GM23248 (cell line): ENCODE measurements around the gene JMY. TPM values are rescaled to one million over a fixed set of nuclear protein-coding genes. Genes with fewer than 3 reads are reported as not detected.

Experiments
- DNase-seq: peaks from one replicate; pipeline ENCODE4 v3.0.0-alpha.2; 2015
- H2AFZ ChIP-seq: fragments of 200-600 bp; sonication (generic); 2 replicates; pipeline ENCODE4 v1.6.1; 2016; ENCODE audit warnings: antibody characterized with exemption
- H3F3A ChIP-seq: fragments of 200-600 bp; sonication (generic); 2 replicates; pipeline ENCODE4 v1.6.1; 2016; ENCODE audit warnings: mild to moderate bottlenecking, antibody characterized with exemption, mixed run types; ENCODE audit not compliant: insufficient read depth
- H3K27ac ChIP-seq: fragments of 200-600 bp; sonication (generic); 2 replicates; pipeline ENCODE4 v1.5.1; 2016; ENCODE audit warnings: mild to moderate bottlenecking
- H3K27me3 ChIP-seq: fragments of 200-600 bp; sonication (generic); replicated peaks from 2 replicates; pipeline ENCODE4 v1.6.1; 2016; ENCODE audit warnings: mild to moderate bottlenecking; ENCODE audit not compliant: insufficient read depth
- H3K36me3 ChIP-seq: fragments of 200-600 bp; sonication (generic); 2 replicates; pipeline ENCODE4 v1.6.1; 2016; ENCODE audit warnings: low read depth, mild to moderate bottlenecking
- H3K4me1 ChIP-seq: fragments of 200-600 bp; sonication (generic); 2 replicates; pipeline ENCODE4 v1.6.1; 2016; ENCODE audit warnings: mild to moderate bottlenecking; ENCODE audit not compliant: insufficient read depth
- H3K4me2 ChIP-seq: fragments of 200-600 bp; sonication (generic); one replicate; pipeline ENCODE4 v1.6.1; 2016; ENCODE audit warnings: mild to moderate bottlenecking; ENCODE audit not compliant: unreplicated experiment
- H3K4me3 ChIP-seq: fragments of 200-600 bp; sonication (generic); 2 replicates; pipeline ENCODE4 v1.5.1; 2016; ENCODE audit warnings: mild to moderate bottlenecking
- H3K79me2 ChIP-seq: fragments of 200-600 bp; sonication (generic); 2 replicates; pipeline ENCODE4 v1.6.1; 2016; ENCODE audit warnings: mild to moderate bottlenecking; ENCODE audit not compliant: insufficient read depth
- H3K9ac ChIP-seq: fragments of 200-600 bp; sonication (generic); 2 replicates; pipeline ENCODE4 v1.6.1; 2016; ENCODE audit warnings: mild to moderate bottlenecking
- H3K9me2 ChIP-seq: fragments of 200-600 bp; sonication (generic); 2 replicates; pipeline ENCODE4 v1.6.1; 2016; ENCODE audit warnings: mixed run types, mild to moderate bottlenecking, moderate library complexity; ENCODE audit not compliant: insufficient read depth
- H3K9me3 ChIP-seq: fragments of 200-600 bp; sonication (generic); one replicate; pipeline ENCODE4 v1.6.1; 2017; ENCODE audit warnings: low read depth
- H4K20me1 ChIP-seq: fragments of 200-600 bp; sonication (generic); 2 replicates; pipeline ENCODE4 v1.6.0; 2016; ENCODE audit not compliant: insufficient read depth
- EZH2 ChIP-seq: fragments of 200-600 bp; sonication (generic); IDR thresholded peaks from 2 replicates; pipeline ENCODE4 v1.6.1; 2018; ENCODE audit warnings: antibody characterized with exemption, mild to moderate bottlenecking; ENCODE audit not compliant: insufficient read depth, poor library complexity, severe bottlenecking
- EZH2phosphoT487 ChIP-seq: fragments of 200-600 bp; sonication (generic); IDR thresholded peaks from 2 replicates; pipeline ENCODE4 v1.6.1; 2018; ENCODE audit warnings: antibody characterized with exemption, moderate library complexity, mild to moderate bottlenecking, low read depth; ENCODE audit not compliant: insufficient read depth
- WGBS, 2 experiments: methylation state at CpG; one replicate each; pipeline ENCODE4 v1.1.6; 2015 to 2017; ENCODE audit warnings: low lambda C conversion rate in 2 of 2, low coverage in 1 of 2; ENCODE audit errors: missing lambda C conversion rate in 2 of 2; 5-methylcytosine and 5-hydroxymethylcytosine counted together
- in situ Hi-C: fragments of 300-500 bp; cut with MboI; formaldehyde crosslinking; loops from 2 replicates; pipeline ENCODE4 v1.15.0; 2020
- polyA plus RNA-seq: library from polyadenylated mRNA; unstranded; fragments of >200 nt; fragmentation: Nextera tagmentation; extraction: Ambion mirVana; gene quantifications from 2 replicates; pipeline ENCODE4 v1.2.1, GENCODE V29; 2016
- total RNA-seq: library from RNA; depleted of rRNA; stranded (reverse); fragments of >200 nt; shearing (Covaris generic); gene quantifications from 2 replicates; pipeline ENCODE4 v1.2.3, GENCODE V29; 2014

JMY gene
- total and polyA plus RNA-seq, 2 experiments from 2014 or later = 3.4 to 12.2 TPM

DNA sequence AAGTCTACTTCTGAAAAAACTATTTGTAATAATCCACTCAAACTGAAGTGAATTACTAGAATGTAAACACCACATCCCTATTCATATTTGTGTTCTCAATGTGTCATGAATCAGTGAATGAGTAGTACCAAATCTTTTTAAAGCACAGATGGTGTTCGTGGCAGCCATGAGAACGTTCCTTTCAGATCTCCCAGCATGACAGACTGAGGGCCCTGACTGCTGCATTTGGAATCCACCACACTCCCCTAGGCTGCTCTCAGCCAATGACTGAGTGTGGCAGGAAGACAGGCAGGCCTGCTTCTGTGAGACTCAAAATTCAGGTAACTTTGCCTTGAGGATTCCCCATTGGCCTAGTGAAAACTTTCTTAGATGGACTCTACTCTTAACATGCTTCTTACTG lies 10.9 kb upstream of the JMY start:
- no peaks in the 10 kb centered on the region for H3K79me2 ChIP-seq
- H3K36me3 ChIP-seq = no peaks in the 10 kb centered on the region
- no peak overlapping the region for H3K4me2 ChIP-seq
- no peaks in the 10 kb centered on the region for H3K9me2 ChIP-seq
- 52 to 61% methylated on average over 2 of the region's 2 CpGs for WGBS, 2 experiments
- peak; percentile 49 for DNase-seq
- in situ Hi-C loops = no loop called here
- no peak overlapping the region for H3K4me3 ChIP-seq
- H3F3A ChIP-seq = peaks cover 20% of the 10 kb centered on the region; the same call in 1 of the 2 replicates
- no peaks in the 10 kb centered on the region for H3K9me3 ChIP-seq
- peaks cover 4% of the 10 kb centered on the region; the same call in 1 of the 2 replicates for H3K4me1 ChIP-seq
- H3K9ac ChIP-seq = no peak overlapping the region
- H4K20me1 ChIP-seq = no peaks in the 10 kb centered on the region
- no peak overlapping the region for H3K27ac ChIP-seq
- TF ChIP-seq EZH2phosphoT487 (no peak), EZH2 (no peak)
- no peak overlapping the region for H2AFZ ChIP-seq
- H3K27me3 ChIP-seq = no peaks in the 10 kb centered on the region

DNA sequence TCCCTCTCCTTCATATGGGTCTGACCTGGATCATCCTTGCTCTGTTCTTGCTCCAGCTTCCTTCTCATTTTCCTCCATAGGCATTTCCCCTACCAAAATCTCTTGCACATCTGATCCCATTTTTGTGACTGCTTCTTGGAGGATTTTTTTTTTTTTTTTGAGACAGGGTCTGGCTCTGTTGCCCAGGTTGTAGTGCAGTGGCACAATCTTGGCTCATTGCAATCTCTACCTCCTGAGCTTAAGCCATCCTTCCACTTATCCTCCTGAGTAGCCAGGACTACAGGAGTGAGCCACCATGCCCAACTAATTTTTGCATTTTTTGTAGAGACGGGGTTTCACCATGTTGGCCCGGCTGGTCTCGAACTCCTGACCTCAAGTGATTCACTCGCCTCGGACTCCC lies 10.5 kb upstream of the JMY start:
- TF ChIP-seq EZH2phosphoT487 (no peak), EZH2 (no peak)
- Histone ChIP-seq H3K9me3 (no peaks in the 10 kb centered on the region), H3K27me3 (no peaks in the 10 kb centered on the region), H3K9ac (no peak overlapping the region), H3K79me2 (no peaks in the 10 kb centered on the region), H3K27ac (no peak overlapping the region), H3F3A (peaks cover 20% of the 10 kb centered on the region; the same call in 1 of the 2 replicates), H2AFZ (no peak overlapping the region), H3K9me2 (no peaks in the 10 kb centered on the region), H3K36me3 (no peaks in the 10 kb centered on the region), H3K4me2 (no peak overlapping the region), H3K4me3 (no peak overlapping the region), H4K20me1 (no peaks in the 10 kb centered on the region), H3K4me1 (peaks cover 4% of the 10 kb centered on the region; the same call in 1 of the 2 replicates)
- in situ Hi-C loops = no loop called here
- WGBS, 2 experiments = 92 to 95% methylated on average over 5 of the region's 5 CpGs
- DNase-seq = no peak

DNA sequence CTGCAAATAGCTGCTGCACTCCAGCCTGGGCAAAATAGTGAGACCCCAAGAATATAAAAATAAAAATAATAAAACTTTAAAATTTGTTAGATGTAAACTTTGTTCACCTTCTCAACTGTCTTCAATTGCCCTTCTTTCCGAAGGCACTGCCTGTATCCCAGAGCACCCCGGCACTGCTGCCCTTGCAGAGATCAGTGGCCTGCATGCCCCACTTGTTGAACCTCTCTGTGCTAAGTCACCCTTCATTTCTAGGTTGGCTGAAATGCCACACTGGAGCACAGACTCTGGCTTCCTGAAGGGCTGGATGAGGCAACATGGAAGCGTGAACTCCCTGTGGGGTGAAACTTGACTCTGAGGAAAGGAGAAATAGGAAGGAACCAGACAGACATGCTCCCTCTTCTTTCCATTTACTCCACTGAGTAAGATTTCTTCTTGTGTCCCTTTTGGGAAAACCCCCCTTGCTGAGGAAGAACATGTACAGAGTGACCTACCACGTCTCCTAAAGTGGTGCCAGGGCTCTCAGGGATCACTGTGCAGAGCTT lies 8.4 kb upstream of the JMY start:
- no peak overlapping the region for H3K4me2 ChIP-seq
- H3K27me3 ChIP-seq = no peaks in the 10 kb centered on the region
- H4K20me1 ChIP-seq = no peaks in the 10 kb centered on the region
- no peaks in the 10 kb centered on the region for H3K36me3 ChIP-seq
- no peak overlapping the region for H3K27ac ChIP-seq
- in situ Hi-C loops = no loop called here
- H2AFZ ChIP-seq = no peak overlapping the region
- no peaks in the 10 kb centered on the region for H3K9me3 ChIP-seq
- peaks cover 4% of the 10 kb centered on the region; the same call in 1 of the 2 replicates for H3K4me1 ChIP-seq
- TF ChIP-seq EZH2 (no peak), EZH2phosphoT487 (no peak)
- no peaks in the 10 kb centered on the region for H3K79me2 ChIP-seq
- WGBS, 2 experiments = 98 to 99% methylated on average over 4 of the region's 4 CpGs
- DNase-seq = no peak
- H3K4me3 ChIP-seq = no peak overlapping the region
- H3K9me2 ChIP-seq = no peaks in the 10 kb centered on the region
- peaks cover 20% of the 10 kb centered on the region; the same call in 1 of the 2 replicates for H3F3A ChIP-seq
- no peak overlapping the region for H3K9ac ChIP-seq

DNA sequence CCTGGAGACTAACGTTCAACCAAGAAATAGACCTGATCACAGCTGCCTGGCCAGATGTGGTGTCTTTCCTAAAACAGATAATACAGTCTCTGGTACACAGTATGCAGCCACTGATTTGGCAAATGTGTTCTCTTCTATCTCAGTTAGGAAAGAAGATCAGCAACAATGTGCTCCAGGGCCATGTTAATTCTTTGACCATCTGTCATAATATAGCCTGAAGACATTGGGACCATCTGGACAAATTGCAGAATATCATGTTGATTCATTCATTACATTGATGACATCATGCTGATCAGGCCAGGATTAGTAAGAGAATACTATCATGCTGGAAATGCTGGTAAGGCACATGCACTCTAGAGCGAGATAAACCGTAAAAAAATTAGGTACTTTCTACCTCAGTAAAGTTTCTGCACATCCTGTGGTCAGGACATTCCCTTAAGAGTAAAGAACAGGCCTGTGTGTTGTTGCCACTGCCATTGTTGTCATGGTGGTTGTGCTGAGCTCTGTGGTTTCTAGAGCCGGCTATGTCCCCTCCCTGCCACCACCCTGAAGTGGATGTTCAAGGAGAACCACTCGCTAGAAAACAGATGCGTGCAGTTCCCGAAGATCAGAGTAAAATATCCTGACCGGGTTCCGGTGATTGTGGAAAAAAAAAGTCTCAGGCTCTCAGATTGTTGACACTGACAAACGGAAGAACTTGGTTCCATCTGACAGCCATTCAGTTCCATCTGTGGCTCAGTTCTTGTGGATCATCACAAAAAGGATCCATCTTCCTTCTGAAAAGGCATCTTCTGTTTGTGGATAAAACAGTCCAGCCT lies 6.4 kb upstream of the JMY start:
- DNase-seq = peak; percentile 88
- whole genome bisulfite sequencing, 2 experiments = 73 to 83% methylated on average over 10 of the region's 10 CpGs
- Histone ChIP-seq H3K9me2 (no peaks in the 10 kb centered on the region), H3K79me2 (no peaks in the 10 kb centered on the region), H3F3A (peaks cover 18% of the 10 kb centered on the region; the same call in 1 of the 2 replicates), H3K27ac (no peak overlapping the region), H4K20me1 (no peaks in the 10 kb centered on the region), H3K9ac (no peak overlapping the region), H2AFZ (no peak overlapping the region), H3K4me2 (no peak overlapping the region), H3K27me3 (no peaks in the 10 kb centered on the region), H3K4me1 (peaks cover 5% of the 10 kb centered on the region), H3K9me3 (no peaks in the 10 kb centered on the region), H3K36me3 (no peaks in the 10 kb centered on the region), H3K4me3 (no peak overlapping the region)
- in situ Hi-C loops = no loop called here
- TF ChIP-seq EZH2 (no peak), EZH2phosphoT487 (no peak)
